ENCODE data around the gene LAMC2.

GRCh38 chr1:183164963-183165362, 21.1 kb upstream of the LAMC2 start:
- TF ChIP-seq, protein P1, sequence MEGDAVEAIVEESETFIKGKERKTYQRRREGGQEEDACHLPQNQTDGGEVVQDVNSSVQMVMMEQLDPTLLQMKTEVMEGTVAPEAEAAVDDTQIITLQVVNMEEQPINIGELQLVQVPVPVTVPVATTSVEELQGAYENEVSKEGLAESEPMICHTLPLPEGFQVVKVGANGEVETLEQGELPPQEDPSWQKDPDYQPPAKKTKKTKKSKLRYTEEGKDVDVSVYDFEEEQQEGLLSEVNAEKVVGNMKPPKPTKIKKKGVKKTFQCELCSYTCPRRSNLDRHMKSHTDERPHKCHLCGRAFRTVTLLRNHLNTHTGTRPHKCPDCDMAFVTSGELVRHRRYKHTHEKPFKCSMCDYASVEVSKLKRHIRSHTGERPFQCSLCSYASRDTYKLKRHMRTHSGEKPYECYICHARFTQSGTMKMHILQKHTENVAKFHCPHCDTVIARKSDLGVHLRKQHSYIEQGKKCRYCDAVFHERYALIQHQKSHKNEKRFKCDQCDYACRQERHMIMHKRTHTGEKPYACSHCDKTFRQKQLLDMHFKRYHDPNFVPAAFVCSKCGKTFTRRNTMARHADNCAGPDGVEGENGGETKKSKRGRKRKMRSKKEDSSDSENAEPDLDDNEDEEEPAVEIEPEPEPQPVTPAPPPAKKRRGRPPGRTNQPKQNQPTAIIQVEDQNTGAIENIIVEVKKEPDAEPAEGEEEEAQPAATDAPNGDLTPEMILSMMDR (IDR thresholded peaks at IDR 0.05) = no peak
- TF ChIP-seq POLR2AphosphoS5 (IDR thresholded peaks at IDR 0.05) = no peak
- no peak for TF ChIP-seq EP300 (IDR thresholded peaks at IDR 0.05)
- TF ChIP-seq POLR2A (IDR thresholded peaks at IDR 0.05) = no peak
